Stimulated activated CD4-positive, alpha-beta T cell treated with anti-CD3 and anti-CD28 coated beads, Interleukin-1b, Interleukin-23, amount 100 ng/mL, for 1 hour (primary cell): Measurements from ENCODE around the gene SPG11.
A peak's percentile ranks its signal among the peaks of the same experiment; 100 is the strongest.
"Not testable (repeated sequence)": the region's sequence is repeated elsewhere in the genome, so short reads cannot be mapped to it uniquely, and the experiment has no call there.

ENCODE experiments used
- DNase-seq, 2 donors: peaks; one replicate each; pipeline ENCODE4 v3.0.0-alpha.2; 2020; ENCODE audit warnings: low read depth in 2 of 2

SPG11 gene

GRCh38 chr15:44675911-44676310 lies 12.4 kb upstream of the SPG11 start:
- no peak for DNase-seq

- no peak for DNase-seq
Measured at GRCh38 chr15:44673639-44674038, 10.2 kb upstream of the SPG11 start.

GRCh38 chr15:44670087-44670950 lies 6.9 kb upstream of the SPG11 start:
- DNase-seq: no peak

- no peak for DNase-seq
Measured at GRCh38 chr15:44668921-44669320, 5.5 kb upstream of the SPG11 start.

- DNase-seq: no peak
Measured at GRCh38 chr15:44667039-44667360, 3.5 kb upstream of the SPG11 start.

GRCh38 chr15:44666210-44667038 lies 3.0 kb upstream of the SPG11 start:
- DNase-seq: no peak

GRCh38 chr15:44662478-44663409 lies 718 bp downstream of the SPG11 start:
- DNase-seq: peak; percentile 43 to 68

GRCh38 chr15:44661576-44661975 lies 1.9 kb downstream of the SPG11 start:
- DNase-seq: no peak

GRCh38 chr15:44659056-44659455 lies 4.4 kb downstream of the SPG11 start:
- DNase-seq: no peak

GRCh38 chr15:44657378-44657777 lies 6.1 kb downstream of the SPG11 start:
- DNase-seq: no peak

- no peak for DNase-seq
Measured at GRCh38 chr15:44656913-44657312, 6.5 kb downstream of the SPG11 start.

GRCh38 chr15:44656298-44656697 lies 7.2 kb downstream of the SPG11 start:
- no peak for DNase-seq

GRCh38 chr15:44654858-44655257 lies 8.6 kb downstream of the SPG11 start:
- no peak for DNase-seq

GRCh38 chr15:44647637-44648036 lies 15.8 kb downstream of the SPG11 start:
- no peak for DNase-seq

- DNase-seq: no peak
Measured at GRCh38 chr15:44647036-44647435, 16.4 kb downstream of the SPG11 start.

GRCh38 chr15:44646460-44646859 lies 17.0 kb downstream of the SPG11 start:
- DNase-seq: no peak

GRCh38 chr15:44641651-44642050 lies 21.8 kb downstream of the SPG11 start:
- DNase-seq: no peak

GRCh38 chr15:44636976-44637375 lies 26.5 kb downstream of the SPG11 start:
- no peak for DNase-seq

GRCh38 chr15:44633603-44634002 lies 29.9 kb downstream of the SPG11 start:
- no peak for DNase-seq

GRCh38 chr15:44625286-44625685 lies 38.2 kb downstream of the SPG11 start:
- not testable (repeated sequence) for DNase-seq

- DNase-seq: no peak
Measured at GRCh38 chr15:44623178-44623577, 40.3 kb downstream of the SPG11 start.

GRCh38 chr15:44620081-44620480 lies 43.4 kb downstream of the SPG11 start:
- no peak for DNase-seq
